Caki2 (cell line): ENCODE results near the gene VEGFD. TPM values are rescaled to one million over a fixed set of nuclear protein-coding genes. Genes with fewer than 3 reads are reported as not detected.

Source experiments
- DNase-seq: peaks from one replicate; pipeline ENCODE4 v3.0.0-alpha.2; 2015; ENCODE audit warnings: low read depth
- in situ Hi-C: cut with HindIII; loops from 2 replicates; pipeline ENCODE4 v1.10.0; 2016; ENCODE audit warnings: low sequenced_read_pairs, low pct_unique_long_range_greater_than_20kb, mixed read lengths
- total RNA-seq: library from RNA; depleted of rRNA; stranded (reverse); fragments of >200 nt; shearing (Covaris generic); gene quantifications from 2 replicates; pipeline ENCODE4 v1.2.3, GENCODE V29; 2014; ENCODE audit warnings: low replicate concordance

Gene VEGFD
- total RNA-seq, 1 experiment from 2014 or later, result 0.41 TPM

DNA sequence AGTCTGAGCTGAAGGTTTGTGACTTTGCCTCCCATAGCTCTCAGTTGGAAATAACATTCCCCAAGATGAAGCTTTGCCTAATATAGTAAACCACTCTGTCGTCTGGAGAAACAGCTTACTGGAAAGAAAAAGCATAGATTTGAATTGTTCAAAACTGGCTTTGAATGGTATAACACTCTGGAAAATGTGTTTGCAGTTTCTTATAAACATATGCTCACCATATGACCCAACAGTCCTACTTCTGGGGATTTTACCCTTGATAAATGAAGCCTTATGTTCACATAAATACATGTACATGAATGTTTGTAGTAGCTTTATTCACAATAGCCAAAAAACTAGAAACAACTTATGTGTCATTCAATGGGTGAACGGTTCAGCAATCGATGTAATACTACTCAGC is 10.2 kb downstream of the VEGFD start:
- DNase-seq, result no peak
- in situ Hi-C loops, result no loop called here

DNA sequence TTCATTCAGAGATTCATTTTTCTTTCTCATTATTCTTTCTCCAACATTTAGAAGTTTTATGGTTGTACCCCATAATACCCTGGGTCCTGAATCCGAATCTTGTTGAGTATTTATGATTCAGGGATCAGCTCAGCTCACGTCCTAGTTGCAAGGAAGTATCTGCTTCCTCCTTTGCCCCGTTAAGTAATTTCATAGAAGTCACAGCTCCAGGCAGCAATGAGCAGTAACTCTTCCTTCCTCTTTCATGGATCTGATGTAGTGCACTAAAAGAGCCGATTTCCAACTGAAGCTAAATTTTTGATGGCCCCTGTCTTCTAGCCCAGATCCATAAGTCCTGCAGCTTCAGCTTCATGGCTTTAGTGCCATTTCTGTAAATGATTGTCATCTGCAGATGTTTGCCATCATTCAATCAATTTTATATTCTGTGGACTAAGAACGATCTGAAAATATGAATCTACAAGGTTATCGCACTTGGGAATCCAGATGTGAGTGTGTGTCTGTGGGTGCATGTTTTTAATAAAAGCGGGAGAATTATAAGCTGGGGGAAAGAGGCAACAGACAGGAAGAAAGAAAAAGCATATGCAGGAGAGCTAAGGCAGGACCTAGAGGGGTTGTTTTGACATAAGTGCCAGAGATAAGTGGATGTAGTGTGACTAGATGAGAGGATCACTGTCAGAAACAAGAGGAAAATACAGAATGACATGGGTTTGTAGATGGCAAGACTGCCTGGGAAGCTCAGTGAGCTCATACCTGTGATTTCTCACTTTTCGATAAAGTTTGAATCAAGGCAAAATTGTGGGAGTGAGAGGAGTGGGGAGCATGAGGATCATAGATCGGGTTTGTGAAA is 17.5 kb downstream of the VEGFD start:
- in situ Hi-C loops, result no loop called here

DNA sequence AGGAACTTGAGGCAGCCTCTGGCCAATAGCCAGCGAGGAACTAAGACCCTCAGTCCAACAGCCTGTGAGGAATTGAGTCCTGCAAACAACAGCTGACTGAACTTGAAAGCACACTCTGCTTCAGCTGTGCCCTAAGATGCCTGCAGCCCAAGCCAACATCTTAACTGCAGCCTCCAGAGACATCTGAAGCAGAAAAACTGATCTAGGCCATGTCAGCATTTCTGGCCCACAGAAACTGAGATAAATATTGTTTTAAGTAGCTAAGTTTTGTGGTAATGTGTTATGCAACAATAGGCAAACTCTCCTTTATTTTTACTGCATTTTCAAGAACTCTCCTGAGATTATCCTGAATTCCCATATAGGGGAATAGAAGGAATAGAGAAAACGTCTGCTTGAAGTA is 24.5 kb downstream of the VEGFD start:
- no peak for DNase-seq
- in situ Hi-C loops, result no loop called here

More for the DNA sequence above, 17.5 kb downstream of the VEGFD start:
- DNase-seq, result no peak

DNA sequence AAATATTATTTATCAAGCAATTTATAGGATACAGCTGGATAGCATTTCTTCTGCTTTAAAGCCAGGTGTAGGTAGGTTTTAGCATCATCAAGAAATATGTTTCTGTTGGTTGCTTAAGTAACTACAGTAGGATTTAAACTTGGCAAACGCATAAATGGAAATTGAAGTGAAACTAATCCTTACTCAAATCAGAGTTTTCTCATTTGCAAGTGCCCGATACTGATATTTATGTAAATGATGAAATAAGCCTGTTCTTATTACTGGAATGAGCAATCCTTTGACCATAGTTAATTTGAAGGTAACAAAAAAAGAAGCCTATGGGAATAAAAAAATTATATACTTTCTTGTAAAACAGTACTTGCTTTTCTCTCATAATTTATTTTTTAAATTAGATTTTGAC is 25.7 kb downstream of the VEGFD start:
- in situ Hi-C loops, result no loop called here
- no peak for DNase-seq

DNA sequence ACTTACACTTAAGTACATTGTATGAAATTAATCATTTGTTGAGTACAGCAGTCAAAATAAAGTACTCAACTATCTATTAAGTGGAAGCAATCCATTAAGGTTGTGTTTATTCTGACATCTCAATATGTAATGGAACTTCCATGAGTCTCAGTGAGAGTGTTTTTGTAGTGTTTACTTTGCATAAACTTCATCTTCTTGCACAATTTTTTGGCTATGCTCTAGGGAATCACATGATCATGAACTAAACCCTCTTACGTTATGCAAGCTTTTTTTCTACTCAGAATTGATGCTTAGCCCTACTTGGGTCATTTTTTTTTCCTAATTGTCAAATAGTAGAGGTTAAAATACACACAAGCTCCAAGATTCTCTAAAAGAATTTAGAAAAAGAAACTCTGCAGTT is 27.8 kb downstream of the VEGFD start:
- in situ Hi-C loops, result no loop called here
- no peak for DNase-seq

DNA sequence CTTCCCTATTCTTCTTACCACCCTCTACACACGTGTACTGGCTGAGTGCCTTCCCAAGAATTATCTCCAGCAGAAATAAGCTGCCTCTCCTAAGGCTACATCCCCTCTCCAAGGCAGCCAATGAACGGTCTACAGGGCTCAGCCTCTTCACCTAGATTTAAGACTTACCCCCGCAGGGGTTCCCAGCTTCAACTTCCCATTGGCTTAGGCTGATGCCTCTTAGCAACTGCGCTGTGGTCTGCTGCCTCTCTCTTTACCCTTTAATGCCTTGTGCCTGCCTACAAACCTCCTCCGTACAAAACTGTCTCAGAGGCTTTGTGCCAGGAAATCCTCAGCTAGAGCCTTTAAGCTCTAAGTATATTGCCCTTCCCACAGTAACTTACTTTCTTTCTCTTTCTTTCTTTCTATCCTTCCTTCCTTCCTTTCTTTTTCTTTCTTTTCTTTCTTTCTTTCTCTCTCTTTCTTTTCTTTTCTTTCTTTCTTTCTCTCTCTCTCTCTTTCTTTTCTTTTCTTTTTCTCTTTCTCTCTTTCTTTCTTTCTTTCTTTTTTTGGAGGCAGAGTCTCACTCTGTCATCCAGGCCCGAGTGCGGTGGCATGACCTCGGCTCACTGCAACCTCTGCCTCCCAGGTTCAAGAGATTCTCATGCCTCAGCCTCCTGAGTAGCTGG is 33.8 kb downstream of the VEGFD start:
- in situ Hi-C loops, result no loop called here
- DNase-seq, result no peak

DNA sequence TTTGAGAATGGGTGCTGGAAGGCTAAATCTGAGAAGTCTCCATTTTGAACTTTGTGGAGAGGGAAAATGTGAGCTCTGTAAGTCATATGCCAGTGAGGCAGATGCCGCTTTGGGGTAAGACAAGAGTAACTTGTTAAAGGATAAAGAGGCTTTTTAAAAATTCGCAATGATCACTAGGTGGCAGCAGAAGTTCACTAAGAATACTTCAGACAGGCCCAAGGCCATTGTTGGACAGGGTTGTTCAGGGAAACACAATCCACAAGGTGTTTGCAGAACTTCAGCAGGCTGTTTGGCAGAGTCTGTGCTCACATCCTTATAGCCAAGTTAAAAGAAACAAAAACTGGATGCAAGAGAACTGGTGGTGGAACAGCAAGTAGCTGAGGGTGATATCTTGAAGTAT is 35.2 kb downstream of the VEGFD start:
- DNase-seq, result peak; percentile 12
- in situ Hi-C loops, result no loop called here

DNA sequence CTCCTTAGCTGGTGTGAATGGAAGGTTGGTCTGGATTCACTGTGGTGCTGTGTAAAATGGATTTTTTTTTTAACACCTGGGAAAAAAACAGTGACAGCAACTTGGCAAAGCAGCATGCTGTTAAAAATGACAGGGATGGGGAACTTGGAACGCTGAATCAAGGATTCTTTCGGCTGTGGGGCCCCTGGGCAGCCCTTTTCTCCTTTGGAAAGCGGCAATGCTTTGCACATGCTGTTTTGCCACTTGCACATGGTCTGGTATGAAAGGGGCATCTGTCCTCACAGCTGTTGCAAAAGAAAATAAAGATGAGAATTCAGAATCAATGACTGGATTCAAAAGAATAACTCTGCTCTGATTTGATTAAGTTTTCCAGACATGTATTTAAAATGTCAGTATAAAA is 38.2 kb downstream of the VEGFD start:
- in situ Hi-C loops, result no loop called here
- DNase-seq, result no peak

DNA sequence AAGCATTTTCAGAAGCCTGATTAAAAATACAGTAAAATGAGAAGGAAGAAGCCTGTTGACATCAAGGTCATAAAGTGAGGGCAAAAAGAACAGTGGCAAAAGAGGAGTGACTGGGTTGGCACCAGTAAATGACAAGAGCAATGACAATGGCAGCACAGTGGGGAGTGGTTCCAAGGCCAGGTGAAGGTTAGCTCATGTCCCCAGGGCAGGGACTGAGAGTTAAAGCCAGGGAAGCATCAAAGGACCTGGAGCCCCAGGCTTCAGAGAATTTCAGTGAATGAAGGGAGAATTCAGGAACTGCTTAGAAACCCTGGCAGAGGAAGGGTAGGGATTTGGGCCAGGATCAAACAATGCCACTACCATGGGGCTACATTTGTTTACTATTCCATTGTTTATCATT is 40.1 kb downstream of the VEGFD start:
- in situ Hi-C loops, result no loop called here

DNA sequence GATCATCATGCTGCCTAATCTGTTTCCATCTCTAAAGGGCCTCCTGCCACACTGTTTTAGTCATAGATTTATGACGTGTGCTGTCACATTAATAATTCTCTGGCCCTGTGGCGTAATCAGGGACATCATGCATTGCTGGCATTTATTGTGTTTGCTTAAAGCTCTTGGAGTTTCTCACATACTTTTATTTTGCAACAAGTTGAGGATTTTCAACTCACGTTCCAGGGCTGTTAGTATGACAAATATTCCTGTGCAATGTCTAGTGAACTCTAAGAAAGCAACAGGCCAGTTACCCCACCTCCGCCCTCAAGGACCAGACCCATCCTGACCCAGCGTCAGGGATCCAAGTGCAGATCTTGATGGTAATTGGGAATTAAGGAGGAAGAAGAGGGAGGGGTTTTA is 41.1 kb downstream of the VEGFD start:
- no peak for DNase-seq
- in situ Hi-C loops, result no loop called here

More for the DNA sequence above, 40.1 kb downstream of the VEGFD start:
- DNase-seq, result no peak

DNA sequence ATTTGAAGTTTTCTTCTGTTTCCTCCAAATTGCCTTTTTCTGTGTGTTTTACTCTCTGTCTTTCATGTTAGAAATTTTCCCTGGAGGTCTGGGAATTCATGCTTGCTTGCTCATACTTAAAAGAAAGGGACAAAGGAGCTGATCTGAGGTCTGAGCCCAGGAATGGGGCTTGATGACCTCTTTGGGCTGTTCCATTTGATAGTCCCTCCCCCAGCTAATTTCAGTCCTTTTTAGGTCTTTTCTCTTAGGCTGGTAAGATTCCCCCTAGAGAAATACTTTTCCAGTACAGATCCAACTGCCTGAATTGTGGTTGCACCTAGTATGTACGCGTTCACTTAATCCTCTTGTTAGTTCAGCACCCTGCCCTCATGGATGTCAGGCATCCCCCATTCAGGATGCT is 43.3 kb downstream of the VEGFD start:
- DNase-seq, result no peak
- in situ Hi-C loops, result no loop called here

DNA sequence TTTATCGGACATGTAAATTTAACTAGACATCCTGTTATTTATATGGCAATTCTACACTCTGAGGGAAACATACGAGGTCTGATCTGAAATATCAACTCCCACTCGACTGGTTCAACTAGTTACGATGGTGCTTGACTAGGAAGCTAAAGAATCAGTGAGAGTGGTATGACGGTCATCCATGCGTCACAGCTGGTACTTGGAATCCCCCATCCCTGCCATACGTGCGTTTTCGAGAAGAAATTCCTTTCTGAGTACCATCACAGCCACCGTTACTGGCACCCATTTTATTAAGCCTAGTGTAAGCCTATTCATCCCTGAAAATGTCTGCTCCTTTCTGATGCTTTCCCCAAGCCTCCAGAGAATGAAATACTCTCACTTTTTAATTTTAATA is 48.2 kb downstream of the VEGFD start:
- peak; percentile 29 for DNase-seq
- in situ Hi-C loops, result no loop called here

DNA sequence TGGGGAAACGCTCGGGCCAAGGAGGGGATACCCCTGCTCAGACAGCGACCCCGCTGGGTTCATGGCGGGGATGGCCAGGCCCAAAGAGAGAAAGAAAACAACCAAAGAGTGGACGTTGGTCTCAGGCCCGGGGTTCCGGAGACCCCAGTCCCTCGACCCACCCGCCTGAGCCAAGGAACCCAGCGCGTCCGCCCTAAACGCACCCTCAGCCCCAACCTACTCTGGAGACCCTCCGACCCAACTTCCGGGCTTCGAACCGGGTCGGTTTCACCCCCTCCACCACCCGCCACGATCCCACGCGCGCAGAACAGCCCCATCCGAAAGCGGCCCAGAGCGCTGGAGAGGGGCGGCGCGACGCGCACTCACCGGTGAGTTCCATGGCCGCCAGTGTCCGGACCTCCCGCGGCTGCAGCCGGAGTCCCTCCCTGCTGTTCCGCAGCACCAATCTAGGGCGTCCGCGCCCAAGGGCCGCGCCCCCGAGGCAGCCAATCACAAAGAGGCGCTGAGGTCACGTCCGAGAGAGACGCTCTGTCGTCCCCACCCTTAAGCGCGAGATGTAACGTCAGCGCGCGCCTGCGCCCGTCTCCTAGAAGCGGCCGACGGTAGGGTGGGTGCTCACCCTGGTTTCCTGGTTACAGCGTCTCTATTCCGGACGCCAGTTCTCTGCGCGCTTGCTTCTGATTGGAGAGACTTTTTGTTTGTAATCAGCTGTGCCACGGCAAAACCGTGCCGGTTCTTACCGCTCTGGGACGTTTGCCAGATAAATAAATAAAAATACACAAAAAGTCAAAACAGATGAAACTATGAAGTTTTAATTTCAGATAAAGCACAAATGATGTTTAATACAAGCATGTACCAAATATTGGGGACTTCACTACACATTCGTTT is 48.8 kb downstream of the VEGFD start, which contains the start of gene PIGA:
TSS of gene PIGA (minus strand) at position 389 of the 888 bp plus-strand sequence. CDS start 3,593 bp downstream, outside the sequence.
- in situ Hi-C loops, result no loop called here

DNA sequence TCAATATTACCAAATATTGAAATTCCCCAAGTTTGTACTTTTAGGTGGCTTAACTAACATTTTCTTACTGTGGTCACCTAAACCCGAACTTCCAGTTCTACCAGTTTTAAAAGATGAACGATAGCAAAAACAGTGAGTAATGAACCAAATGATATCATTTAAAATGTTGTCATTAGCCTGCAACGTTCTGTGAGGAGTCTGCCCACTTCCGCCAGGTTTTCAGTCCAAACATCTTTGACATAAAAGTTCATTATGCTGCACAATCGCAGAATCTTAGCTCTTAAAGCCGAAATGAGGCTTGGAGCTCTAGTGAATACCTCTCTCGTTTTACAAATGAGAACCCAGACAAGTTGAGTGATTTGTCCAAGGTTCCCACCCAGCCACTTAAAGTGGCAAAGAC is 49.7 kb downstream of the VEGFD start:
- in situ Hi-C loops, result no loop called here
- DNase-seq, result peak; percentile 15

More for the DNA sequence above, 48.8 kb downstream of the VEGFD start, which contains the start of gene PIGA:
- peak; percentile 96 for DNase-seq

DNA sequence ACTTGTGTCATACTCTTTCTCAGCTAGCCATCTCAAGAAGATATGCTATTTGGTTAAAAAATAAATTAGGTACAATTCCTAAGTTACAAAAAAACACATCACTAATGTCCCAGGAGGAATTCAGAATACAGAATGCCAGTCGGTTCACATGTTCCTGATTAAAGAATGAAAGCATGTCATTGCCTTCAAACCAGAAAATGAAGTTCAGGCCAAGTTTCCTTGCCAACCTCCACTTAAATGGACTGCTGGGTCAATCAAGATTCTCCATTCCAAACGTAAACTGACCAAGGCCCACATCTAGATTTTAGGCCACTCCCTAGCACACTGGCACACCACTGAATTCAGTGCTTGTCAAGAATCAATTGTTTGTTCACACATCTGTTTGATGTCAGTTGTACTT is 55.4 kb downstream of the VEGFD start:
- in situ Hi-C loops, result no loop called here
- DNase-seq, result no peak

DNA sequence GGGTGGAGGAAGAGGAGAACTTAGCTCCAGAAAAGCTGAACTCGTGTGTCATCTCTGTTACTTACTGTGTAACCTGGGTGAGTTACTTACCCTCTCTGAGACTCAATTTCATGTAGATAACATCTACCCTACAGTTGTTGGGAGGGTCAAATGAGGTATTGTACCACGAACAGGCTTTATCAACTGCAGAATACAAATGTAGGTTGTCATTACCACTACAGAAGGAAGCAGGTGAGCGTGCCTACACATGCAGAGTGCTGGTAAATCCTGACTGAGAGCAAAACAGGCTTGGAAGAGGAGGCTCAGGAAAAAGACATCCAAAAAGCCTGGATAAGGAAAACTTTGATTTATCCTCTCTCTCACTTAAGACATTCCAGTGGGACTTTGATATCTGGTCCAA is 56.1 kb downstream of the VEGFD start:
- no peak for DNase-seq
- in situ Hi-C loops, result no loop called here

DNA sequence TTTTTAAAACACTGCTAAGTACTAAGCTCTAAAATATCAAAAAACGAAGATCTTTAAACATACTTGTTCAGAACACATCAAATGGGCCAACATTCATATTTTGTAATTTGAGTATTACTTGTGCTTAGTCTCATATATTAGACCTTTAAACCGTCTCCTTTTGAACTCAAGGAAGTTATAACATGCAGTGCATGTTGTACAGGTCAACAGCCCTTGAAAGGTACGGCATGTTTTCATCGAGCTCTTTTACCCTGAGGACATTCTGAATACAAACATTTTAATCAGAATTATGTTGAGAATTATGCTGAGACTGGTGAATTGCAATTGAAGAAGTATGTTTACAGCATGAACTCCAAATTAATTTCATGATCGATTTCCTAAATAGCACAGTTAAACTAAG is 61.7 kb downstream of the VEGFD start:
- DNase-seq, result no peak
- in situ Hi-C loops, result no loop called here

DNA sequence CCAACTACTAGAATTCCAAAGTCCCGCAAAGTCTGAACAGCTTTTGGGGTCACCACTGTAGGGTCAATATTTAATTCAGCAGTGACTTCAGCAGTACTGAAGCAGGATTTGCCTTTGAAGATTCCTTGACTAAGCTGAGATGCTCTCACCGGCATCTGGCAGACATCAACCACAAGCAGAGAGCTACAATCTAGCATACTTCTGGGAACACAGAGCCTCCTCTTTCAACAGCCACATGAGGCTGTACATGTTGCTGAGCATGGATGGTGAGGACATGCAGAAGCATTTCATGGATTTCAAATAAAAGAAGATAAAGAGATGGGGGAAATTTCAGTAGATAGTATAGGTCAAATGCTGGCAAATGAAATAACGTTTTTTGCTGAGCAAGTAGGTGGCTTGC is 62.1 kb downstream of the VEGFD start:
- in situ Hi-C loops, result no loop called here
- no peak for DNase-seq

DNA sequence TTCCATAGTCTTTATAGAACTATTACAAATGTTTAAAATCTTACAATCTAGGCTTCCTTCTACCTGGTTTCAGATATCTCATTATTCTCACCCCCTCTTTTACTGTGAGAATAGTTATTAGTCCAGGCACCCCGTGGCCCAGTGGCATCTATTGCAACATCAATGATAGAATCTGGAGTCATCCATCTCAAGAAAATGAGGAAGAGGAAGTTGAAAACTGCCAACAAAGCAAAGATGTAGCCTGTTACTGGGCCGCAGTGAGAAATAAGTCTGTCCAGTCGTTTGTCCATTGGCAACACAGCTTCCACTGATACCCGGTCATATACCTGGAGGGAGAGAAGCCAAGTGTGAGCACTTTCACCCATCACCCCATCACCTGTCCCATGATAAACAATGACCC is 62.8 kb downstream of the VEGFD start:
- DNase-seq, result no peak
- in situ Hi-C loops, result no loop called here
